Transverse colon (tissue), 4 donors: Measurements from ENCODE around the gene CFAP65.

Experiments
- CTCF ChIP-seq, 5 experiments: fragments of 200-600 bp in 3 of 5; fragments of 450-650 bp in 2 of 5; sonication (generic) in 3 of 5; IDR thresholded peaks; 1 replicate in 2 of 5; 2 replicates in 3 of 5; pipeline ENCODE4 v1.5.1; 2016 to 2017; ENCODE audit warnings: antibody characterized with exemption in 5 of 5, inconsistent platforms in 3 of 5, mild to moderate bottlenecking in 2 of 5, moderate library complexity in 1 of 5
- POLR2A ChIP-seq: fragments of 450-650 bp; IDR thresholded peaks from one replicate; pipeline ENCODE4 v1.6.1; 2016; ENCODE audit warnings: antibody characterized with exemption, mild to moderate bottlenecking, moderate library complexity
- POLR2AphosphoS5 ChIP-seq, 3 donors: sonication (generic); formaldehyde crosslinking; IDR thresholded peaks; one replicate each; pipeline ENCODE4 v1.6.1; 2016; ENCODE audit warnings: antibody characterized with exemption in 3 of 3

DNA sequence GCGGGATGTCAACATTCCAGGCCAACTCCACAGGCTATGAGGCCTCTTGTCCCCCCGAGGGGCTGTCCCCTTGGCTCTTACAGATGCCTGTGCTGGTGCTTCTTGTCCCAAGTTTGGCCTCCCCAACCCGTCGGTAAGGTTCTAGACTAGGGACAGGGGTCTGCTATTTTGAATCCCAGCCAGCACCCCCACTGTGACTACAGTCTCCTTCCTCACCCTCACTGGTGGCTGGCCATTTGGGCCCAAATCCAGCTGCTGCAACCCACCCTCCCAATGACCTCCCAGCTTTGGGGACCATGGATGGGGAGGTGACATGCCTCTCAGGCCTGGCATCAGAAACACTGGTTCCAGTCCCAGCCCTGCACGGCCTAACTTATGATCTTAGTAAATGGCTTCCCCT, 18.7 kb downstream of the CFAP65 start:
- TF ChIP-seq POLR2A = no peak
- no peak for TF ChIP-seq POLR2AphosphoS5 (IDR thresholded peaks at IDR 0.05)
- TF ChIP-seq CTCF (IDR thresholded peaks at IDR 0.05) = no peak
